ENCODE data around the gene CTNND2.

- TF ChIP-seq, protein P1, sequence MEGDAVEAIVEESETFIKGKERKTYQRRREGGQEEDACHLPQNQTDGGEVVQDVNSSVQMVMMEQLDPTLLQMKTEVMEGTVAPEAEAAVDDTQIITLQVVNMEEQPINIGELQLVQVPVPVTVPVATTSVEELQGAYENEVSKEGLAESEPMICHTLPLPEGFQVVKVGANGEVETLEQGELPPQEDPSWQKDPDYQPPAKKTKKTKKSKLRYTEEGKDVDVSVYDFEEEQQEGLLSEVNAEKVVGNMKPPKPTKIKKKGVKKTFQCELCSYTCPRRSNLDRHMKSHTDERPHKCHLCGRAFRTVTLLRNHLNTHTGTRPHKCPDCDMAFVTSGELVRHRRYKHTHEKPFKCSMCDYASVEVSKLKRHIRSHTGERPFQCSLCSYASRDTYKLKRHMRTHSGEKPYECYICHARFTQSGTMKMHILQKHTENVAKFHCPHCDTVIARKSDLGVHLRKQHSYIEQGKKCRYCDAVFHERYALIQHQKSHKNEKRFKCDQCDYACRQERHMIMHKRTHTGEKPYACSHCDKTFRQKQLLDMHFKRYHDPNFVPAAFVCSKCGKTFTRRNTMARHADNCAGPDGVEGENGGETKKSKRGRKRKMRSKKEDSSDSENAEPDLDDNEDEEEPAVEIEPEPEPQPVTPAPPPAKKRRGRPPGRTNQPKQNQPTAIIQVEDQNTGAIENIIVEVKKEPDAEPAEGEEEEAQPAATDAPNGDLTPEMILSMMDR (IDR thresholded peaks at IDR 0.05 in 4 of 5, conservative IDR thresholded peaks at IDR 0.05 in 1 of 5), result no peak
- no peak for TF ChIP-seq POLR2A (IDR thresholded peaks at IDR 0.05)
These were observed 284.1 kb downstream of the CTNND2 start for GRCh38 chr5:11620172-11620571.
